ENCODE data around the gene MSL1.

The MSL1 gene

DNA sequence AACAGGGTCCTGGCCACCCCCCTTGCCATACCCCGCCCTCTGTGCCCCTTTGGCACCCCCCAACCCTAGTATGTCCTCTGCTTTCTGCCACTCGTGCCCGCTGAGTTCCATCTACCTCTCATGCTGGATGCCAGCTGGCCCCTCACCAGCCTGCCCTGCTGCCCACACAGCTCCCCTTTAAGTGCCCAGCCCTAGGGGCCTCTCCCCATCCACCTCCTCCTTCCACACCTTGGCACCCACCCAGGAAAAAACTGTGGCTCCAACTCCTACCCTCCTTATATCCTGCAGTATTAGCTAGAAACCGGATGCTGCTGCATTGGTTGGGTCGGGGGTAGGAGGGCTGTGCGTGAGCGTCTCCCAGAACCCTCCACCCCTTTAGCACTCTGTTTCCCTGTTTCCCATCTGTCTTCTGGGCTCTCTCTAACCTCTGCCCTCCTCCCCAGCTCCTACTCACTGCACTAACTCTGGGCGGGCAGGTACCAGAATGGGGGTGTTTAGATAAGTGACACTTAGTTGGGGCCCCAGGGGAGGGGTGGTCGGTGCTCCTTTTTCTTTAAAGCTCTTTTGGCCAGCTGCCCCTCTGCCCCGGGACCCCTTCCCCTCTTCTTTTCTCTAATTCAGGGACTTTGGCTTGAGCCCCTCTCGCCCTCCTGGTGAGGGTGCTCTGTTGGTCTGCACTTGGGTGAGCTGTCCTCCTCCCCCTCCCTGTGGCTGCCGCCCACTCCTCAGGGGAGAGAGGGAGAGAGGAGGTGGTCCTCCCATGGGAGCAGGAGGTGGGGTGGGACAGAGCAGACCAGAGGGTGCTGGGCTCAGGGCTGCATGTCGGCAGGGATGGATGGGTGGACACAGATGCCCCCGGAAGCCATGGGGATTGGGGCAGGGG lies 31.3 kb upstream of the MSL1 start:
- no peak for DNase-seq (ENCODE audit: low spot score)

GRCh38 chr17:40091691-40092397 lies 29.9 kb upstream of the MSL1 start:
- DNase-seq (ENCODE audit: low spot score) = no peak

- no peak for DNase-seq (ENCODE audit: low spot score)
Measured at GRCh38 chr17:40092581-40092980, 29.2 kb upstream of the MSL1 start.

DNA sequence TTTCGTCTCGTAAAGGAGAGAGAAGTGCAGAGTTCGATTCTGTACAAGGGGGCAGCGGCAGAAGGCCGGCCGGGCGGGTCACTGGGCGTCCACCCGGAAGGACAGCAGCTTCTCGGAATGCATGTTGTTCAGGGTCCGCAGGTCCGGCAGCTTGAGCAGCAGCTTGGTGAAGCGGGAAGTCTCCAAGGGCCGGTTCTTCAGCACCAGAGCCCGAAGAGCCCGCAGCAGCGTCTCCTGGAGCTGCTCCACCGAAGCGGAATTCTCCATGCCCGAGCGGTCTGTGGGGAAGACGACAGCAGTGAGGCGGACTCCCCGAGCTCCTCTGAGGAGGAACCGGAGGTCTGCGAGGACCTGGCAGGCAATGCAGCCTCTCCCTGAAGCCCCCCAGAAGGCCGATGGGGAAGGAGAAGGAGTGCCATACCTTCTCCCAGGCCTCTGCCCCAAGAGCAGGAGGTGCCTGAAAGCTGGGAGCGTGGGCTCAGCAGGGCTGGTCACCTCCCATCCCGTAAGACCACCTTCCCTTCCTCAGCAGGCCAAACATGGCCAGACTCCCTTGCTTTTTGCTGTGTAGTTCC lies 28.7 kb upstream of the MSL1 start:
- DNase-seq (ENCODE audit: low spot score) = no peak

DNA sequence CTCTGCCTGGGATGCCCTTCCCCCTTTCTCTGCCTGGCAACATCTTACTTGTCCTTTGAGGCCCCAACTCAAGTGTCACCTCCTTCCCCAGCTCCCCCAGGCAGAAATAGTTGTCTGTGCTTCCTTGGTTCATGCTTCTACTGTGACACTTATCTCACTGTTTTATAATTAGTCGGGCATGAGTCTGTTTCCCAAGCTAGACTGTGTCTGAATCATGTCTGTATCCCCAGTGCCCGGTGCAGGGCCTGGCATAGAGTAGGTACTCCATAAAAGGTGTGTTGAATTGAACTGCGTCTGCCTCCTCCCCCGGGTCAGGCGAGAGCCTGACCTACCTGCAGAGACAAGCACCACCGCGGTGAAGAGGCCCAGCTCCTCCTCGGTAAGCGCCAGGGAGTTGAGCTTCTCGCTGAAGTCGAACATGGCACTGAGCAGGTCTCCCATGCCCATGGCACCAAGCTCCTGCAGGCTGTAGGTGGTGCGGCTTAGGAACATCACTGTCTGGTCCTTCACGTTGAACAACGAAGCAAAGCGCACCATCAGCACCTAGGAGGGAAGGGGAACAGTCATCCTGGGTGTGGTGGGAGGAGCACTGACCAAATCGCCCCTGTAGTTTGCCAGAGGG lies 28.1 kb upstream of the MSL1 start:
- DNase-seq (ENCODE audit: low spot score) = no peak

- DNase-seq (ENCODE audit: low spot score) = no peak
Measured at GRCh38 chr17:40094874-40095273, 26.9 kb upstream of the MSL1 start.

DNA sequence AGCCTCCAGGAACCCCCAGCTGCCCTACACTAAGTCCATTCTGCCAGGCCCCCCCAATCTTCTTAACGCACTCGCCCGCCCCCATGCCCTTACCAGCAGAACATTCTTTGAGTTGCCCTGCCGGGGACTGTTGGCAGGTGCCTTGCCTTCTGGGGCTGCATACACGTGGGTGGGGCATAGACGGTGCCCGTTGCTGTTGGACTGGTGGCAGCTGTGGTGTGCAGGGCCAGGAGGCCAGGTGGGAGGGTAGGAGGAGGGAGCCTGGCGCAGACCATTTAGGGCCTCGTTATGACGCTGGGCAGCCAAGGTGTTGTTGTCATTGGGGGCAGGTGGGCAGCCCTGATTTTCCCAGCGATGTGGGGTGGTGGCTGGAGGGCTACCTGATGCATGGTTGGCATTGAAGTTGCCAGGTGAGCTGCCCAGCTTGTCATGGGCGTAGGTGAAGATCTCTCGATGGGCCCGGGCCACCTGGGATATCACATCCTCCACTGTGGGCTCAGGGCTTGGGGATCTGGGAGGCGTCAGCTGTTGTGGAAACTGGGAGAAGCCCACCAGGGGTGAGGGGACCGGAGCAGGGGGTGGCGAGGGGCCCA lies 26.3 kb upstream of the MSL1 start:
- no peak for DNase-seq (ENCODE audit: low spot score)

GRCh38 chr17:40095944-40096791 lies 25.6 kb upstream of the MSL1 start:
- DNase-seq (ENCODE audit: low spot score) = no peak

GRCh38 chr17:40097087-40097486 lies 24.7 kb upstream of the MSL1 start:
- no peak for DNase-seq (ENCODE audit: low spot score)

DNA sequence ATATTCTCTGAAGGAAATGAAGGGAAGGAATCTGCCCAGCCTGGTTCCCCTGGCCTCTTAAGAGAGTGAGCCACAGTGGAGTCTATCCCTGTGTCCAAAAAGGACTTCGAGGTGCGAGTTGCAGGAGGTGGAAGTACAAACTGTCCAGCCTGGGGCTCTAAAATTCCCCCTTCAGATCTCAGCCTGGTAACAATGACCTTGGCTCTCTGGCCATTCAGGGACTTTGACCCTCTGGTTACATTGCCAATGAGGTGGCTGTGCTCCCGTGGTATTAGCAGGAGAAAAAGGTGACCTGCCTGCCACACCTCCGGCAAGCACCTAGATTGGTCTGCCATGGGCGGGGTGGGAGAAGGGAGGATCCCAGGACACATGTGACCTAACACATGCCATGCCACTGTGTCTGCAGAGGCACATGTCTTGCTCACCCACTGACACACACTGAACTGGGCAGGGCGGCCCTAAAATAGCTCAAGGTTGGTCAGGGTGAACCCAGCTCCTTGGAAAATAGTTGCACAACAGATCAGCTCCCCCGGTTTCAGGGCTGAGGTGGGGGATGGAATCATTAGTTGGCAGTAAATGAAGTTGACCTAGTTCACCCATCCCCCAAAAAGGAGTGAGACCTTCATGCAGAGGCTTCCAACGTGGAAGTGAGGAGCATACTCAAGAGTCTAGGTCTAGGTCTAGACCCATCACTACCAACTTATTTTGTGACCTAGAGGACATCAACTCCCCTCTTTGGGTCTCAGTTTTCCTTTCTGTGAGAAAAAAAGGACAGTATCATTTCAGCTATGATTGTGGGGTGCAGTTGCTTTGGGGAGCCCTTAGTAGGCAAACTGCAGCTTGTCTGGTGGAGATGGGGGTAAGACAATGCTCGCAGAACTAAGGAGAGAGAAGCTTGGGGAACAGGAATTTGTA lies 23.6 kb upstream of the MSL1 start:
- peak; percentile 66 for DNase-seq (ENCODE audit: low spot score)

- DNase-seq (ENCODE audit: low spot score) = peak; percentile 83
Measured at GRCh38 chr17:40098846-40099618, 22.7 kb upstream of the MSL1 start.

DNA sequence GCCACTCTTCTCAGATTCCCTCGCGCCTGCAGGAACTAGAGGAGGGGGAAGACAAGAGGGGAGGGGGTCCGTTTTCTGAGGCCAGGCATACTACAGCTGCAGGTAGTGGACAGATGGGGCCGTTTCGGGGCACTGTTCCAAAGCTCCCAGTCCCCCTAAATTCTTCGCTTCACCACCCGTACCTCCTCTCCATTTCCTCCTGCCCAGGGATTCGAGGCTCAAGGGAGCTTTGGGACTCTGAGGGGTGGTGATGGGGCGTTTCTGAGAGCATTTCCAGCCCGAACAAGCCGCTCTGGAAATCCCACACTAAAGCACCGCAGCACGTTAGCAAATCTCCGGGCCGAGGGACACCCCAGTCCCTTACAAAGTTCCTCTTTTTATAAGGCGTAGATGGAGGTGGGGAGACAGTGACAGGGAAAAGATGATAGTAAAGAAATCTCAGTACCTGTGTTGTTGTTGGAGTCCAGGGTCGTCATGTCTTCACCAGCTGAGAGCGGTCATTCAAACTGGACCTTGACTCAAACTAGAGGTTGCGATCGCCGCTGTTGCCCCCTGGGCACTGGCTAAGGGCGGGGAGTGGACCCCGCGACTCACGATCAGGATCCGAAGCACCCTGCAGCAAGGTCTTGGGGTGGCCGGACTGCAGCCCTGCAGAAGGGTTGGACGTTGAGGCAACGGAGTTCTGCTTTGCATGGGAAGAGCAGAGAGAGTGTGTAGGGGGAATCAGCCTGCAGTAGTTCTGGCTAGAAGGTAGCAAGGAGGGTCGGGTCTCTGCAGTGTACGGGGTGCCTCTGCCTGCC lies 22.0 kb upstream of the MSL1 start:
- no peak for DNase-seq (ENCODE audit: low spot score)

- DNase-seq (ENCODE audit: low spot score) = no peak
Measured at GRCh38 chr17:40100419-40100668, 21.4 kb upstream of the MSL1 start, which contains the start of gene NR1D1. NR1D1 (minus strand) TSS chr17:40100589; CDS start chr17:40100094, 495 bp downstream.

DNA sequence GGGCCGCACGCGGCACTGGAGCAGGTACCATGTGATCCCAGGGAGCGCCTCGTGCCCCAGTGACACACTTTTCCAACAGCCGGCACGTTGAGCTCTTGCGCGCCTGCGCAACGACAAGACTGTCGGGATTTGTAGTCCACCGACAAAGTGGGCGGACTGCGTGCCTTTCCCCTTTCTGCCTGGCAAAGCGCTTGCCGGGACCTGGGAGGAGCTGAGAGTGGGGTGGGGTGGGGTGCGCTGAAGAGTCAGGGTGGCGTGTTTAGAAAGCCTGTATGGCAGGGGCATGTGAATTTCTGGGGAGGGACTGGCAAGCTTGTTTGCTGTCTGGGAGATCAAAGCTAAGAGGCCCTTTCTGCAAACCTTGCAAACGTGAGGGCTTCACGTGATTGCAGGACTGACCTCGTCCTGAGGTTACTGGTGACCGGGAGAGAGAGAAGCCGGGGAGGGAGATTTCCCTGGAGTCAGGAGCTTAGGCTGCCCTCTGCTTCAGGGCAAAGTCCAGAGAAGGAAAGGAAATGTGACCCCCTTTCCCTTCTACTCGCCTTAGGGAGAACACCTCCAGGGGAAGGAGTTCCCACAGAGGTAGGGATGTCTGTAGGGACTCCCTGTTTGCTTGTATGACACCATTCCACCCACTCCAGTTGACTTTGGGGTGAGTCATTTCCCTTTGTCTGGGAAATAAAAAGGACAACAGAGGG lies 21.0 kb upstream of the MSL1 start:
- peak; percentile 96 for DNase-seq (ENCODE audit: low spot score)

DNA sequence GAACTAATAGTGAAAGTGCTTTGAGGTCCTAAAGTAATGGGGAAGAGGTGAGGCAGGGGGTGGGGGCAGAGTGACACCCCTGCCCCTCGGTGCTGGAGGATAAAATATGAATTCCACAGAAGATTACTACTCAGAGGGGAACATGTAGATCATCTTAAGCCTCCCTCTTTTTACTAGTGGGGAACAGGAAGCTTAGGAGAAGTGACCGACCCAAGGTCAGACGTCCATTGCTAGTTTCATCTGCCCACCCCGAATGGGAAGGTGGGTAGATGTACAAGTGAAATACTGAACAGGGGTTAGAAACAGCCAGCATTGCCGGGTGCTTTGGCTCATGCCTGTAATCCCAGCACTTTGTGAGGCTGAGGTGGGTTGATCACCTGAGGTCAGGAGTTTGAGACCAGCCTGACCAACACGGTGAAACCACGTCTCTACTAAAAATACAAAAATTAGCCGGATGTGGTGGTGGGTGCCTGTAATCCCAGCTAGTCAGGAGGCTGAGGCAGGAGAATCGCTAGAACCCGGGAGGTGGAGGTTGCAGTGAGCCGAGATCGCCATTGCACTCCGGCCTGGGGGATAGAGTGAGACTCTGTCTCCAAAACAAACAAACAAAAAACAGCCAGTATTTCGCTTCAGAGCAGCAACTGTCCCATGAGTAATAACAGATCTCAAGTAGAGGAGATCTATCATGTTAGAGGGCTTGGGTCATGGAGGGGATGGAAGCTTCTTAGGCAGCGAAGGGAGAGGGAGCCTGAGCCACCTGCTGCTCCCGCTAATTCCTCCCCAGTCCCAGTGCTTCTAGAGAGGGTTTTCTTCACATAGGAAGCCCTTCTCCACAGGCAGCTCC lies 20.2 kb upstream of the MSL1 start:
- DNase-seq (ENCODE audit: low spot score) = no peak

DNA sequence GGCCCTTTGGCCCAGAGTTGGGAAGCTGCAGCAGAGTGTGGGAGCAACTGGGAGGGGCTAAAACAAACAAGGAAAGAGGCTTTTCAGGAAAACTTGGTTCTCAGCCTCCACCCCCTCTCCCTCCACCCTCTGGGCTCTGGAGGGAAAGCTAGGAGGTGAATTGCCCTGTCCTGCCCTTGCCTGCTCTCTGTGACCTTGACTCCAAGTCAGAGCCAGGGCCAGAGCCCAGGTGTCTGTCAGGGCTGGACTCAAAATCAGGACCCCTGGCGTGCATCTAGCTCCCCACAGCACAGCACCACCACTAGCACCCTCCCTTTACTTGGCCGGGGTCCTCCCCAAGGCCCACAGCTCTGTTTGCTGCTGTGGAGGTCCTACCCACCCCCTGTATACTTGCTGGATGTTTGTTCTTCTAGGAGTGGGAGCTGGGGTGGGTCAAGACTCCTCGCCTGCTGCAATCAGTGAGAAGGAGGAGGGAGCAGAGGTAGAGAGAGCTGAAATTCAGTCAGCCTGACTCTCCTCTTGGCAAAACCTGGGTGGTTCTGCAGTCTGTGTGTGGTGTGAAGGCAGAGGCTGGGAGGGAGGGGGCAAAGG lies 18.6 kb upstream of the MSL1 start:
- DNase-seq (ENCODE audit: low spot score) = no peak

GRCh38 chr17:40103688-40104087 lies 18.1 kb upstream of the MSL1 start:
- no peak for DNase-seq (ENCODE audit: low spot score)
